Smooth muscle cell of the brain vasculature (primary cell): ENCODE measurements around the gene ECD.
"Not testable (repeated sequence)": the region's sequence is repeated elsewhere in the genome, so short reads cannot be mapped to it uniquely, and the experiment has no call there.

Experiments
- DNase-seq: peaks from one replicate; pipeline ENCODE4 v3.0.0-alpha.2; 2012; ENCODE audit warnings: low read depth, low spot score

ECD gene

DNA sequence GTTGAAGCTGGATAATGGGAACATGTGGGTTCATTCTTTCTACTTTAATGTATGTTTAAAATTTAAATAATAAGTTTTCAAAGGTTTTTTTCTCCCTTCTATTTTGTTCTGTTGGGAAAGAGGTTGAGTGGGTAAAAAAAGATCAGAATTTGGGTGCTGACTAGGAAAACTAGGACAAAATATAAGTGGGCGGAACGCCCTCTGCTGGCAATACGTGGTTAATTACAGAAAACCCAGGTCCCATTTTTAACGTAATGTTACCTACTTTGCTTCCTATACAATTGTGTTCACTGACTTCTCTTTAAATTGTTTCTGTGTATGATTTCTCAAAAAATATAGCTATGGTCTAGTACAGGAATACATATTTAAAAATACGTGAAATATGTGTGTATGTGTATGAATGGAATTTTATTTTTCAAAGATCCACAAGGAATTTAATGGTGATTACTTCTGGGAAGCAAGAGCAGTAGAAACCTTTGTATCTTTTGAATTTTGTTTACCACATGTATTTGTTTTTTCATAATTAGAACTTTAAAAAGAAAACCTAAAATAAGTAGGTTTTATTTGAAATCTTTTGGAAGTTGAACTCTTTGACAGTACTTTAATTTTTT is 8.7 kb downstream of the ECD start:
- peak; percentile 21 for DNase-seq

DNA sequence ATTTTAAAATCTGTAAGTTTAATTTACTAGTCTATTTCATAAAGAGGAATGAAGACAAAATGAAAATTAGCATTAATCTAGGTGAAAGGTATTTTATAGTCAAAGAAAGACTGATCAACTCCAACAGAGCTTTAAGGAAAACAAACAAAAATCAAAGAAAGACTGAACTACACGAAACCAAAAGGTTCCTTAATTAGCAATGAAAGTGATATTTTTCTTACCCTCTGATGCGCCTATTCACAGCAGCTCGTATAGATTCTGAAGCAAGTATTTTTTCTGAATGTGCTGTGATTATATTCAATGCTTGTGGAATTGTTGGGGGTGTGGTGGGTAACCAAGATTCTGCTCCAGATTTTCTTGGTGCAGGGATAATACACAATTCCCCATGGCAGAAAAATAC is 11.8 kb downstream of the ECD start:
- no peak for DNase-seq

DNA sequence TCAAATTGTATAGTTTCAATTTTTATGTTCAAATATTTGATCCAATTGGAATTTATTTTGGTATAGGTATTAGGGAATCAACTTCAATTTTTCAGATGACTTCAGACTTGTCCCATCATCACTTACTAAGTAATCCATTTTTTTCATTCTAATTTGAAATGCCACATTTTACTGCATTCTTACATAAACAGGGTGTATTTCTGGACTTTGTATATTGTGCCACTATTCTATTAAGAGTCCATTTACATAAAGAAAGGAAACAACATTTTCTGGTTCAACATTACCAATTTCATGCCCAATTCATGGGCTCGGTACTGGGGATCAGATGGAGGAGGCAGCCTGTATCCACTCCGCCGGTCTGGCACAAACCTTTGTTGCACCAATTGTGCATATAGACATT is 15.8 kb downstream of the ECD start:
- no peak for DNase-seq

DNA sequence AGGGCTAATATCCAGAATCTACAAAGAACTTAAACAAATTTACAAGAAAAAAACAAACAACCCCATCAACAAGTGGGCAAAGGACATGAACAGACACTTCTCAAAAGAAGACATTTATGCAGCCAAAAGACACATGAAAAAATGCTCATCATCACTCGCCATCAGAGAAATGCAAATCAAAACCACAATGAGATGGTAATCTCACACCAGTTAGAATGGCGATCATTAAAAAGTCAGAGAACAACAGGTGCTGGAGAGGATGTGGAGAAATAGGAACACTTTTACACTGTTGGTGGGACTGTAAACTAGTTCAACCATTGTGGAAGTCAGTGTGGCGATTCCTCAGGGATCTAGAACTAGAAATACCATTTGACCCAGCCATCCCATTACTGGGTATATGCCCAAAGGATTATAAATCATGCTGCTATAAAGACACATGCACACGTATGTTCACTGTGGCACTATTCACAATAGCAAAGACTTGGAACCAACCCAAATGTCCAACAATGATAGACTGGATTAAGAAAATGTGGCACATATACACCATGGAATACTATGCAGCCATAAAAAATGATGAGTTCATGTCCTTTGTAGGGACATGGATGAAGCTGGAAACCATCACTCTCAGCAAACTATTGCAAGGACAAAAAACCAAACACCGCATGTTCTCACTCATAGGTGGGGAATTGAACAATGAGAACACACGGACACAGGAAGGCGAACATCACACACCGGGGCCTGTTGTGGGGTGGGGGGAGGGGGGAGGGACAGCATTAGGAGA is 17.0 kb downstream of the ECD start:
- not testable (repeated sequence) for DNase-seq

DNA sequence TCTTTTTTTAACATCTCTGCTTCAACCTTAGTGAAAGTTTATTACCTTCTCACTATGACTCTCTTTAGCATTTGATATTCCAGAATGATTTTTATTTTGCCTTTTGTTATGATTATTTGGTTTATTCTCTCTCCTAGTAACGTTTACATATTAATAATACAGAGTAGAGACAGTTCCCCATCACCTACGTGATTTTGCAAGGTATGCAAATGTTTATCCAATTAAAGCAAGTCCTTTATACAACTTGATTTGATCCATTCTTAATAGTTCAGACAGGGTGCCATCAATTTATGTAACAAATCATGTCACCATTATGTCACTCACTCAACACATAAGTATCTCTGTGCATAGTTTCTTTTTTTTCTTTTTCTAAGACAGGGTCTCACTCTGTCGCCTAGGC is 26.2 kb downstream of the ECD start:
- no peak for DNase-seq

DNA sequence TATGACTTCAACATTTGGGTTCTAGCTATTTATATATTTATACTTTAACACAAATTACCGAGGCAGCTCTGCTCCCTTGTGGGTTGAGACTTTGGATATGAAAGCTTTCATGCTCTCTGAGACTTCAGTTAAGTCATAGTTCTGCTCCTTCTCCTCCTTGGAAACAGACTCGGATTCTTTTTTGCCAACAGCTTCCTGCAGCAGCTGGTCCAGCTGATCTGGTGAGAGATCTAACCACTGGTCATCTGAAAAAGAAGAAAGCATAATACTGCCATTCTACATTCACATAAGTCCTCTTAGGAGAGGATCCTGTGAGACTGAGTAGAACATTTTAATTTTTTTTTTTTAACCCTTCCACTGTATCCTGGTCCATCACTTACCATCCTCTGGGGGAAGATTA is 28.6 kb downstream of the ECD start:
- DNase-seq: no peak

DNA sequence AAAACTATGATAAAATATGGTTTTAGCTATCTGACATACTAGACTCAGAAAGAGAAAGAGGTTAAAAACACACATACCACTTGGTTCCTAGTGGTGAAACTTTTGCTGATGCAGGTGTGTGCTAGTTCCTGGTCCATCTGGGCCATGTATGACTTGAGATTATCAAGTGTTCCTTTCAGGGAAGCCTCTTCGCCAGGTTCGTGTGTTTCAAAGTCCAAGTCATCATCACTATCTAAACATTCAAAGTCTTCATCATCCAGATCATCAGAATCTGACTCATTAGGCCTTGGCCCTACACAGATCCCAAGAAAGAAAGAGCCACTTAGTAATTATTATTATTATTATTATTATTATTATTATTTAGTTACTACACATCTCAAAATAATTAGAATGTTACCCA is 31.2 kb downstream of the ECD start:
- DNase-seq: no peak

DNA sequence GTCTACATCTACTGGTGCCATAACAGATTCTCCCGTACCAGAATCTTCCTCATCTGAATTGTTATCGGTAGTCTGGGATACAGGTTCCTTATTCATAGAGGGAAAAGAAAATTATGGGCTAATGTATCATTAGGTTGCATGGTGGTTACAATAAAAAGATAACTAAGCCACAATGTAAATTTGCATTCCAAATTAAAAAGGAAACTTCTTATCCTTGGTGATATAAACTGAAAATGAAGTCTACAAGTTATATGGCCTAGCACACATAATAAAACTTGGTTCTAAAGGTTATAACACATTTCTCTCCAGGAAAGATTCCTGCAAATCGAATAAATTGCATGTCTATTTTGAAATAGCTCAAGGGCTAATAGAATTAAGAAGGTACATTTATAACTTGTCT is 33.1 kb downstream of the ECD start:
- DNase-seq: no peak

DNA sequence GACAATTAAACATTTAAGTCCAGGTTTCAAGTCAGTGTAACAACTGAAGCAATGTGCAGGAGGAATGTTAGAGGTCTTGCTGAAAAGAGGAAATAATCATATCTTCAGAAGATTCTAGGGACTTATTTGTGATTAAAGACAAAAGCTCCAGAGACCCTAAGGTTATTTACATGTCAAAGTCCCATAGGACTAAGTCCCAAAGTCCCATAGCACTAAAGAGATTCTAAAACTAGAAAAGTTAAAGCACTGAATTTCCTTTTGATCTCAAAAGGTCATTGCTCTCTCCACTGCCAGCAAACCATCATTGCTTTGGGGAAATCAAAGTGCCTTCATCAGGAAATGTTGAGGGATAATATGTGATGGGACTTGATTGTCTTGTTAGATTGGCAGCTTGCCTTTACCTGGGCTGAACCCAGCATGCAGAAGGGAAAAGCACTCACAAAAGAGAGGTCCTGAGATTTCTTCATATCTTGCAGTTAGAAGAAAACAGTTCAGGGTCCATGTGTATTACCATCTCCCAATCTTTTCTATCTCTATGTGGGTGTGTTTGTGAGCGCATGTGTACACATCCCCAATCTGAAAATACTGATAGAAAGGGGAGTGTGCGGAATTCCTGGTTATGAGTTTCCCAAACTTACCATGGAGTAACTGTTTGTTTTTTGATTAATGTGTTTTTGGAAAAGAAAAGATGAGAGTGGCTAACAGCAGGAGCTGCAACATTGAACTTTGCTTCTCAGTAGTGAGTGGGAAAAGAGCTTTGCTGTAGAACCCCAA is 35.7 kb downstream of the ECD start:
- DNase-seq: no peak

DNA sequence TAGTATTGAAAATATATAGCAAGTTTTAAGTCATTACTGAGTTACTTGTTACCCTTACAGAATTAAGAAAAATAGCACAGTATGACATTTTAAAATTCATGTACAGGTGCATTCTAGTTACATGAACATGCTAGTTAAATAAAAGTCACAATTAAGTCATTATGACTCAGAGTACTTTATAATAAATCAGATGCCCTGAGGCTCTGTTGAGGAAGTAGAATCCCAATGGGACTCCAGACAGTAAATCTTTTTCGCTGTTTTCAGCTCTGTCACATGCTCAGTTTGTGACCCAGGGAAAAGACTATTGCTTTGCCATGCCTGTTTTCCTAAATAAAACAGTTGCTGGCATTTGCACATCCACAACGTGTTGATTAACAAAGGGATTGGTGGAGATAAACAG is 36.5 kb downstream of the ECD start:
- DNase-seq: no peak

DNA sequence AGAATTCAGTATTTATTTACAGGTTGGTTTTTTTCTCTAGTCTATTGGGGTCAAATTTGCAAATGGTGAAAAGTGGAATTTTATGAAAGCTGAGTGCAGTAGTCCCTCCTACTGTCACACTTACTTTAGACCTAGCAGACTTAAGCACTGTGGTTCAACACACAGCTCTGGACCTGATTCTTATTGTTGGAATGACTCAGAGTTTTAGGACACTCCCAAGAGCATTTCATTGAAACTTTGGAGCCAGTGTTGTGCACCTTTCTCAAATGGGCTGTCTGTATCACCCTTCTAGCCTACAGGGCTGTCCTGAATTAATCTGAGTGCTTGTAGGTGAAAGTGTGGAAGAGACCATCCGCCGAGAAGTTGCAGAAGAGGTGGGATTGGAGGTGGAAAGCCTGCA is 41.5 kb downstream of the ECD start:
- DNase-seq: no peak

DNA sequence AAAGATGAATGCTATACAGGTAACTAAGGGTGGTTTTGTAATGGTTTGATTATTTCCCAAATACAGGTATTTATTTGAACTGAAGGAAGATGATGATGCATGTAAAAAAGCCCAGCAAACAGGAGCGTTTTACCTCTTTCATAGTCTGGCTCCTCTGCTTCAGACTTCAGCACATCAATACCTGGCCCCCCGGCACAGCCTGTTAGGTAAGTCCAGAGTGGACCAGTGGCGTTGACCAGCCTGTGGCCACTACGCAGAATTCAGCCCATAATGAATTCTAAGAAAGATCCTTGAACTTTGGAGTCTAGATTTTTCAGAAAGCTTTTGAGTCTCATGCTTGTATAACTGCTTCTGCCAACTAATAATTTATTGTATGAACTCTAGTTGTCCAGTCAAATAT is 47.9 kb downstream of the ECD start:
- no peak for DNase-seq

DNA sequence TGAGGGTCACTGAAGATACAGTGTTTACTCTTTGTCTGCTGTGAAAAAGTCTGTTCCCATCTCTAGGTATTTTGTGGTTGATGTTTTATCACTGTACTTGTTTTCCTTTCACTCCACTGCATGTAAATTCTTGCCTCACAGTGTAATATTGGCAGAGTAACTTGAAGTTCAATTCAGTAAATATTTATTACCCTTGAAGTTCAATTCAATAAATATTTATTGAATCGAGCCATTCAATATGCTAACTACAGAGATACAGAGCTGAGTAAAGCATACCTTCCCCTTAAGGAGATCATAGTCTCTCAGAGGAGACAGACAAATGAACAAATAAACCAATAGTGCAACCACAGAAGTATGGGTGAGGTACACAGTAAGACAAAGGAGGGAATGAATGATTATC is 48.4 kb downstream of the ECD start:
- no peak for DNase-seq

DNA sequence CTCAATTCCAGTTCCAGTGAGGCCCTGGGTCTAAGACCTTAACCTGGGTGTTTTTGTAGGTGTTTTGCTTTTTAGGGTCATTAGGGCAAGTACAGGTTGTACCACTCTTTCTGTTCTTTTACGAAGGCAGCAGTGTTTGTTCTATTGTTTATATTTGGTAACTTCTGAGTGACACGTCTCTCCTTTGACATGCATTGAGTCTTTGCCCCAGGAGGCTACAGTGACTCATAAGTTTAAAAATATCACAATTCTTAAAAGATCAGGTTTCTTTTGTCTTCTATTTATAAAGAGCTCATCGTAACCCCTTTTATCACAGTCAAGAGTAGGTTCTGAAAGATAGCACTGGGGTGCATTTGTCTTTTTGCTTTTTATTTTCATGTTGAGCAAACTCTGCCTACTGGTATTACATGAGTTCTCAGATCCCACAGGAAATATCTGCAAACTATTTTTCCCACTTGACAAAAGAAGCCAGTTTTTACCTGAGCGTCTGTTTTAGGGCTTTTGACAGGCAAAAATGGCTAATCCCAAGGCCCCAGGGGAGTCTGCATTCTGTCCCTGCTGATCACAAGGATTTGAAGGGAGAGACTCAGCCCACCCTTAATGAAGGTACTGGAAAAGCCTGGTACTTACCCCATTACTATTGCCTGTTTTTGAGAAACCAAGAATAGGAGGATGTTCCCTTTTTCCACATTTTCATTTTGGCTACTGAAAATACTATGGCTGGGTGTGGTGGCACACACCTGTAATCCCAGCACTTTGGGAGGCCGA is 49.6 kb downstream of the ECD start:
- no peak for DNase-seq

DNA sequence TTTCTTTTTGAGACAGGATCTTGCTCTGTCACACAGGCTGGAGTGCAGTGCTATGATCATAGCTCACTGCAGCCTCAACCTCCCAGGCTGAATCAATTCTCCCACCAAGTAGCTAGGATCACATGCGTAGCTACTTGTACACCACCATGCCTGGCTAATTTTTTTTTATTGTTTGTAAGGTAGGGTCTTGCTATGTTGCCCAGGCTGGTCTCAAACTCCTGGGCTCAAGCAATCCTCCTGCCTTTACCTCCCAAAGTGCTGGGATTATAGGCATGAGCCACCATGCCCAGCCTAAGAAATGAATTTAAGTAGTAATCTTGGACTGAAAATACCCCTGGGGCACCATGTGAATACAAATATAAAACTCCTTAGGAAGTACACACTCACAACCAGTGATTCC is 51.8 kb downstream of the ECD start:
- no peak for DNase-seq

DNA sequence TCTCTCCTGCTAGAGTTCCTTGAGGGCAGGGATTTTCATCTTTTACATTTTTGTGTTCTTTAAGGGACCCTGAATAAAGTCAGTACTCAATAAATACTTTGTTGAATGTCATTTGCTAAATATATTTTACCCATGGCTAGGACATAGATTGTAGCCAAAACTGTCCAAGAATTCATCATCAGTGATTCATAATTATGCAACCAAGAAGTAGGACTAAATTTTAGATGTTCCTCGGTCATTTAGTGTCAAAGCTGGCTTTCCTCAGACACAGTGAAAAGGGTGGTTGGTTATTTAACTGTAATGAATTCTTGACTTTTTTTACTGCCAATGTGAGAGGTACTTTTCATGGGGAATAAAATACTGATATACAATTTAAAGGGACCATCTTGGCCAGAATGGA is 54.3 kb downstream of the ECD start:
- DNase-seq: no peak

DNA sequence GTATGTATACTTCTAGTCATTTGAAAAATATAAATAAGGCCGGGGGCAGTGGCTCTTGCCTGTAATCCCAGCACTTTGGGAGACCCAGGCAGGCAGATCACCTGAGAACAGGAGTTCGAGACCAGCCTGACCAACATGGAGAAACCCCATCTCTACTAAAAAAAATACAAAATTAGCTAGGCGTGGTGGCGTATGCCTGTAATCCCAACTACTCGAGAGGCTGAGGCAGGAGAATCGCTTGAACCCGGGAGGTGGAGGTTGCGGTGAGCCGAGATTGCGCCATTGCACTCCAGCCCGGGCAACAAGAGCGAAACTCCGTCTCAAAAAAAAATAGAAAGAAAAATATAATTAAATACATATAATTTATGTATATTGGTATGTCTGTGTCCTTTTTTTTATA is 55.8 kb downstream of the ECD start:
- DNase-seq: not testable (repeated sequence)

DNA sequence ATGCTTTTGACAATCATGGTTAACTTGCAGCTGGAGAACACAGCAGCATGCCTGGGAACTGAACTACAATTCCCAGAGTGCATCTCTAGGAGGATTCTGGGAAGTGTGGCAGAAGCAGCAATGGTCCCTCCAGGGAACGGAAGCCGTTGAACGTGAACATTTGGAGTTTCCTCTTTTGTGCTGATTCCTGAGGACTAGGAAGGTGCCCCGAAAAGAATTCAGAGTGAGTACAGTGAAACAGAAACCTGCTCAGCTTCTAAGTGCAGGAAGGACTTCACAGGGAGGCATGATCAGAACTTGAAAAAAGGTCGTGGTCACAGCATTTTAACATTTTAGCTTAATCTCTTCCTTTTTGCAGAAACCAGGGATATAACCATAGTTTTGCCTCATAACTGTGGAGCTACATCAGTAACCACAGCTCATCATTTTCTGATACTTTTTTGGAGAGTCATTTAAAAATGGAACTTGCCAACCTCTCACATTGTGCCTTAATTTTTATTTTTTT is 57.4 kb downstream of the ECD start, which contains the start of gene NUDT13:
Gene NUDT13, plus strand, starts transcription at position 111 of the 505 bp plus-strand sequence. CDS start 3,911 bp downstream, outside the sequence.
- DNase-seq: peak; percentile 60

DNA sequence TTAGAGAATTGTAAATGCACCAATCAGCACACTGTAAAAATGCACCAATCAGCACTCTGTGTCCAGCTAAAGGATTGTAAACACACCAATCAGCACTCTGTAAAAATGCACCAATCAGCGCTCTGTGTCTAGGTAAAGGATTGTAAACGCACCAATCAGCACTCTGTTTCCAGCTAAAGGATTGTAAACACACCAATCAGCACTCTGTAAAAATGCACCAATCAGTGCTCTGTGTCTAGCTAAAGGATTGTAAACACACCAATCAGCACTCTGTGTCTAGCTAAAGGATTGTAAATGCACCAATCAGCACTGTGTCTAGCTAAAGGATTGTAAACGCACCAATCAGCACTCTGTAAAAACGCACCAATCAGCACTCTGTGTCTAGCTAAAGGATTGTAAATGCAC is 58.6 kb downstream of the ECD start:
- not testable (repeated sequence) for DNase-seq

DNA sequence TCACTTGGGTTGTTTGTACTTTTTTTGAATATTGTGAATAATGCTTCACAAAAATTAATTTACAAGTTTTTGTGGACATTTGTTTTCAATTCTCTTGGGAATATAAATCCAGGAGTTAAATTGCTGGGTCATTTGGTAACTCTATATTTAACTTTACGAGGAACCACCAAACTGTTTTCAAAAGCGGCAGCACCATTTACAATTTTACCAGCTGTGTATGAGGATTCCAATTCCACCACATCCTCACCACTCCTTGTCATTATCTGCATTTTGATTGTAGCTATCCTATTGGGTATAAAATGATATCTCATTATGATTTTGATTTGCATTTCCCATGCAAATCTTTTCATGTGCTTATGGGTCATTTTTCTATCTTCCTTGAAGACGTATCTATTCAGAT is 61.5 kb downstream of the ECD start:
- no peak for DNase-seq

DNA sequence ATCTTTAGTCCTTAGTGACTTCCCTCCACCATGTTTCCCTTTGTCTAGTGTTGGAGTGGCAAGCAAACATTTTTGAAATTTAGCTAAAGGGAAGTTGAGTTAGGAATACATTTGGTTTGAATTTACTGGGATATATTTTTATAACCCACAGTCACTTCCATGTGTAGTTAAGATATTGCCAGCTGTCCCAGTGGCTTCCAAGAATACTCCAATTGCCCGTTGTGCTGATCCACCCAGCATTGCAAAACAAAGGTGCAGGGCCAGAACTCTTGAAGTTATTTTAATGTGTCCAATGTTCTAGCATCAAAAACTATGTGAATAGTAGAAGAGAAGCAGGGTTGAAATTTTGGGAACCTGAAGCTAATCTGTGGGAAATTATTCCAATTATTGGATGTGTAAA is 68.7 kb downstream of the ECD start:
- no peak for DNase-seq

DNA sequence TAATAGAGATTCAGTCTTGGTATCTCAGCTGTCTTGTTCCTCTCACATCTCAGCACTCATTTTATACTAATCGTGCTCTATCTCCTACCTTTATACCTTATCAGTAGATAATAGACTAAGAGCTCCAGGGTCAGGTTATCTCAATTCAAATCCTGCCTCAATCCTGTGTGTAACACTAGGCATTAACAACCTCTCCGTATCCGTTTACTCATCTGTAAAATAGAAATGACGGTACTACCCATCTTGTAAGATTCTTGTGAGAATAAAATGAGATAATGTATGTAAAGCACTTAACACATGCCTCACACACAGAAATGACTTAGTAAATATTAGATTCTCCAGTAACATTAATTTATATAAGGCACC is 70.5 kb downstream of the ECD start:
- no peak for DNase-seq
